Hypothalamus (tissue), 51 donors: ENCODE measurements around the gene MAOA.
"Not testable (repeated sequence)": the region's sequence is repeated elsewhere in the genome, so short reads cannot be mapped to it uniquely, and the experiment has no call there.

Source experiments
- DNase-seq, 51 donors: peaks; one replicate each; lab custom pipeline; 2025; lab: John Stamatoyannopoulos, UW

MAOA gene

DNA sequence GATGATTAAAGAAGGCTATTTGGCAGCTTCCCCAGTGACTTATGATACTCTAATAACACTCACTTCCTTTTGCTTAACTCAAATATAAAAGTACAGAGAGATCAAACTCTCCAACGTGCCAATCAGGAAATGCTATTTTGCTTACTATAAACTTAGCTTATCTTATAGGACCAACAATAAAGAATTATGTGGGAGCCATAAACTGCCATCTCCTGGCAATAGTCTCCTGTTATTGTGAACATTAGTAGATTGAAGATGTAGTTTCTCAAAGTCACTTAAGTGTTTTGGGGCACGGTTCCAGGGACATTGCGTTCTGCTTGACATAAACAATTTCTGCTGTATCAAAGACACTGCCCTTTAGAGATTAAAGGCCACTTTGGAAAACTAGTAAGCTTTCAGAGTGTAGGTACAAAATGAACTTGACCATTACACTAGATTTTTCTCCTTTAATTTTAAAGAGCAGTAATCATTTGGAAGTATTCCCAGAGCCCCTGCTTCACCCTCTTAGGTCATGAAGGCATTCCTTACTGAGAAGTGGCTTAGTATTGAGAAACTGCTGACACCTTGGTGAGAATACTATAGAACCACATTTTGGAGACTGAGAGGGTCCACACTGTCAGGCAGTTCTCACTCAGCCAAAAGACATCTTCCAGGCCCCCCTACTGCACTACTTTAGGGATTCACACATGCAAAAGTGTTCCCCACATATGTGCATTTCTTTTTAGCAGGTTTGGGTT is 51.9 kb downstream of the MAOA start:
- DNase-seq = no peak

- no peak for DNase-seq
Measured at GRCh38 chrX:43716144-43716543, 60.0 kb downstream of the MAOA start.

DNA sequence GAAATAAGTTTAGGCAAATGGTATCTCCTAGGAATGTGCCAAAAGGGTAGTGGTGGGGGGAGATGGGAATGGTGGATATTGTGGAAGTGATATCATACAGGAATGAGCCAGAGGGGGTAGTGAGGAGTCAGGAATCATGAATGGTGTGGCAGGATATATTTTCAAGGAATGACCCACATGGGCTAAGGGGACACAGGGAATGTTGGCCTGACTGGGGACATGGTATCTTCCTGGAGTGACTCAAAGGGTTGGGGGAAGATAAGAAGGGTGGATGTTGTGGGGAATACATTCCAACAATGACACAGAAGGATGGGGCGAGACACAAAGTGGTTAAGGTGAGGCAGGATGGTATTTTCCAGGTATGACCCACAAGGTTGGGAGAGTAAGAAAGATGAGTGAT is 60.6 kb downstream of the MAOA start:
- no peak for DNase-seq

- DNase-seq = no peak
Measured at GRCh38 chrX:43717161-43717560, 61.1 kb downstream of the MAOA start.

- DNase-seq = no peak
Measured at GRCh38 chrX:43718081-43718480, 62.0 kb downstream of the MAOA start.

DNA sequence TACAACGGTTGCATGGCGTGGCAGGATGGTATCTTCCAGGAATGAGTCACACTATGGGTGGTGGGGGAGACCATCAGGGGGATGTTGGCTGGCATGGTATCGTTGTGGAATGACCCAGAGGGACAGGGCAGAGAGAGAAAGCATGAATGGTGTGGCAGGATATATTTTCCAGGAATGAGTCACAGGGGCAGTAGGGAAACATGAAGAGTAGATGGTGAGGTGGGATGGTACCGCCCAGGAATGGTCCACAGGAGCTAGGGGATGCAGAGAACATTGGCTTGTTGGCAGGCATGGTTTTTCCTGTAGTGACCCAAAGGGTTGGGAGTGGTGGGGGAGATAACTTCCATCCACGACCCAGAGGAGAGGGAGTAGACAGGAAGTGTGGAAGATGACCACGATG is 62.4 kb downstream of the MAOA start:
- no peak for DNase-seq

DNA sequence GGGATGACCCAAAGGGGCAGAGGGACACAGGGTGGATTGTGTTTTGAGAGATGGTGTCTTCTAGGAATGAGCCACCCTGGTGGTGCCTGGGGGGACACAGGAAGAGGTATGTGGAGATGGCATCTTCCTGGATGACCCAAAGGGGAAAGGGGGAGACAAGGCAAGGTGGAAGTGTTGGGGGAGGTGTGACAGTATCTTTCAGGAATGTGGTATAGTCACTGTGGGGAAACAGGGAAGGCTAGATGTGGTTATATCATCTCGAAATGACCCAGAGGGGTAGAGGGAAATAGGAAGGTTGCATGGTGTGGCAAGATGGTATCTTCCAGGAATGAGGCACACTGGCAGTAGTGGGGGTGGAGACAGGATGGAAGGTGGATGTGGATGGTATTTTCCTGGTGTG is 62.9 kb downstream of the MAOA start:
- DNase-seq = no peak

DNA sequence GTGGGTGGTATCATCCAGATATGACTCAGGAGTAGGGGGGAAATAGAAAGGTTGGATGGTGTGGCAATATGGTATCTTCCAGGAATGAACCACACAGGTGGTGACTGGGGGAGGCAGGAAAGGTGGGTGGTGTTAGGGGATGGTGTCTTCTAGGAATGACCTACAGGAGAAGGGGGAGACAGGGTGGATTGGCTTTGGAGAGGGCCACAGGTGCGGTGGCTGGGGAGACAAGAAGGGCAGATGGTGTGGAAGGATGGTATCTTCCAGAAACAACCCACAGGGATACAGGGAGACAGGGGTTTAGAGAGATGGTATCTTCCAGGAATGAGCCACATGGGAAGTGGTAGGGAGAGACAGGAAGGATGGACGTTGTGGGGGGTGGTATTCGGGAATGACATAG is 64.0 kb downstream of the MAOA start:
- no peak for DNase-seq

DNA sequence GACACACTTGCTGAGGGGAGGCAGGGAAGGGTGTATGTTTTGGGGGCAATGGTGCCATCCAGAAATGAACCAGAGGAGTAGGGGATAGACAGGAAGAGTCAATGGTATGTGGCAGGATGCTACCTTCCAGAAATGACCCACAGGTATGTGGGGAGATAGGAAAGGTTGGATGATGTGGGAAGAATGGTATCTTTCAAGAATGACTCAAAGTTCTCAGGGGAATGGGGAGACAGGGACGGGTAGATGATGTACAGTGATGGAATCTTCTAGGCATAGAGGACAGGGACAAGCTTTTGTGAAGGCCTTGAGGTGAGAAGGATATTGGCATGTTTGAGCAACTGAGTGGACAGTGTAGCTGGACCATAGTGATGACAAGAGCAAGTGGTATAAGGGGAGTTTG is 64.9 kb downstream of the MAOA start:
- DNase-seq = no peak

- not testable (repeated sequence) for DNase-seq
Measured at GRCh38 chrX:43725227-43725626, 69.1 kb downstream of the MAOA start.

DNA sequence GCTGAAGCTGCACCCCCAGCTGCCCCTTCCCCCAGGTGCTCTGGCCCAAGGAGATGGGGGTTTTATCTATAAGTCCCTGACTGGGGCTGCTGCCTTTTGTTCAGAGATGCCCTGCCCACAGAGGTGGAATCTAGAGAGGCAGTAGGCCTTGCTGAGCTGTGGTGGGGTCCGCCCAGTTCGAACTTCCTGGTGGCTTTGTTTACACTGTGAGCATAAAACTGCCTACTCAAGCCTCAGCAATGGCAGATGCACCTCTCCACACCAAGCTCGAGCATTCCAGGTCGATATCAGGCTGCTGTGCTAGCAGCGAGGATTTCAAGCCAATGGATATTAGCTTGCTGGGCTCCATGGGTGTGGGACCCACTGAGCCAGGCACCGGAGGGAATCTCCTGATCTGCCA is 71.2 kb downstream of the MAOA start:
- not testable (repeated sequence) for DNase-seq

DNA sequence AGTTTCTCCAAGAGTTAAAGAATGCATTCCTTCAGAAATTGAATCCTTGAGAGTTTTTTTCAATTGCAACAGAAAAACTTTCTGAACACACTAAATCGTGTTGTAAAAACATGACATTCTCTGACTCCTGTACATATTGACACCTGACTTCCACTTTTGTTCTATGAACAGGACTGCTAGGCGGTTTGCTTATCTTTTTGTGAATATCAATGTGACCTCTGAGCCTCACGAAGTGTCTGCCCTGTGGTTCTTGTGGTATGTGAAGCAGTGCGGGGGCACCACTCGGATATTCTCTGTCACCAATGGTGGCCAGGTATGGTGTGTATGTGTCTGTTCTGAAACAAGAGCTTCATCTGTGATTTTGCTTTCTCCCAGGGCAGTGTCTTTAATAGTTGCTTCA is 71.9 kb downstream of the MAOA start:
- no peak for DNase-seq

DNA sequence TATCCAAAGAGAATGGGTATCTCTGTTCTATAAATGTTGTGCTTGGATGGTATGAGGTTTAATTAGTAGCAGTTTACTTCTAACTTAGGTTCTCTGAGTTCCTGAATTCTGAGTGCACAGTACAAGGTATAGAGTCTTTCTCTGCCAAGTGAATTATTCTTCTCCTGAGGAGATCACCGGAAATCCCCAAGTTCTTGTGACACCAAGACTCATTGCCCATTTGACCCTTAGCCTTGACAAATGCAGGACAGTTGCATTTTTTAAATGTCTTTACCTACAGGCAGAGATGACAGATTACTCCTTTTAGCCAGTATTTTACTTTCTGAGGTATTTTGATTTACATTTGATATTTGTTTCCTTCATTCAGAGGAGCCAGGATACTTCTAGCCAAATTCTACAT is 72.9 kb downstream of the MAOA start:
- no peak for DNase-seq

GRCh38 chrX:43731086-43731485 is 75.0 kb downstream of the MAOA start:
- no peak for DNase-seq

GRCh38 chrX:43733699-43734098 is 77.6 kb downstream of the MAOA start:
- no peak for DNase-seq

GRCh38 chrX:43734444-43734843 is 78.3 kb downstream of the MAOA start:
- no peak for DNase-seq

- no peak for DNase-seq
Measured at GRCh38 chrX:43735534-43735933, 79.4 kb downstream of the MAOA start.

DNA sequence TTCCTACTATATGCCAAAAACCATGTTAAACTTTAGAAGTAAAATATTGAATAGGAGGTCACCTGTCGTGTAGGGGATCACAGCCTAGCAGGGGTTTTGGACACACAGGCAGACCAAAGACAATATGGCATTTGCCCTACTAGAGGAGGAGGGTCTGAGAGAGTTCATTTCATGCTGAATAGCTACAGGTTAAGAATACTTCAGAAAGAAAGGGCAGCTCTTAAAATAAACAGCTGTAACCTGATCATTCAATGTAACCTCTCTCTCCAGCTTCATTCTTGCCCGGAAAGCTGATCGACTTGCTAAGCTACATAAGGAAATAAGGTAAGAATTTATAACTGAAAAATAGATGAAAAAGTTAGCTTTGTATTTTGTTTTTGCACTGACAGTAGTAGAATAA is 79.9 kb downstream of the MAOA start:
- DNase-seq = no peak

GRCh38 chrX:43741843-43742573 is 85.9 kb downstream of the MAOA start:
- no peak for DNase-seq

GRCh38 chrX:43743100-43743822 is 87.2 kb downstream of the MAOA start:
- no peak for DNase-seq

- no peak for DNase-seq
Measured at GRCh38 chrX:43744284-43744683, 88.2 kb downstream of the MAOA start.
